SIG-M5 (cell line): ENCODE results near the gene SERPINA12.
"Not testable (repeated sequence)": the region's sequence is repeated elsewhere in the genome, so short reads cannot be mapped to it uniquely, and the experiment has no call there.

Experiments
- DNase-seq: peaks from one replicate; lab custom pipeline; 2025; lab: John Stamatoyannopoulos, UW

Gene SERPINA12

GRCh38 chr14:94491511-94491910, 17.8 kb downstream of the SERPINA12 start:
- no peak for DNase-seq

DNA sequence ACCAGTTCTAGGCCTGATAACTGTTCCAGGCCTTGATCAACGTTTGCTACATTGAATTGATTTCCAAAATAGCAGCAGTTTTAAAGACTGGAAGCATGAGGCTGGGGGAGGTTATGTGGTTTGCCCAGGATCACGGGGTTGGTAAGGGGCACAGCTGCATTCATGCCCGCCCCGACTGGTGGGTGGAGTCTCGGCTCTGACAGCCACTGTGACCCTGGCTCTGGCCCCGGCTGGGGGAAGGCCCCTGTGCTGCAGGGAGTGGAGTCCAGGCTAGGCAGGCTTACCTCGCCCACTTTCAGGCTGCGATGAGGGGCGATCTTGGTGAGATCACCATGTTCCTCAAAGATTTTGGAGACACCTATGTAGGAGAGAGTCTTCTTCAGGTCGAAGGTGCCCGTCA, 19.9 kb downstream of the SERPINA12 start:
- no peak for DNase-seq

DNA sequence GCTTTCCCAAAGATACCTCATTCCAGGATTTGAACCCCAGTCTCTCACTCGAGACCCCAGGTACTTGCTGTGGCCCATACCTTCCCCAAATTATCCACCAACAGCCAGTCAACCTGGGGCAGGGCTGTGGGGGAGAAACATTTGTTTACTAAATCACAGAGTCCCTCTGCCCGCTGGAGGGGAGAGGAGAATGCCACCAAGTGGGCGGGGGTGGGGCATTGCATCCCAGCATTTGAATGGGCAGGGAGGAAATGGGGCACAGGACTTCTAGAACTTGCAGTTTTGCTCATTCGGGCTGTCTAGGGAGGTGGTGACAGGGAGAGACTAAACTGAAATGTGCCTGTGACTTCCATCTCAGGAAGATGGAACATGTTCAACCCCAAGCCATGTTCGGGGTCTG, 22.4 kb downstream of the SERPINA12 start:
- DNase-seq, result no peak

- no peak for DNase-seq
Observed at GRCh38 chr14:94485944-94486841, 23.1 kb downstream of the SERPINA12 start.

DNA sequence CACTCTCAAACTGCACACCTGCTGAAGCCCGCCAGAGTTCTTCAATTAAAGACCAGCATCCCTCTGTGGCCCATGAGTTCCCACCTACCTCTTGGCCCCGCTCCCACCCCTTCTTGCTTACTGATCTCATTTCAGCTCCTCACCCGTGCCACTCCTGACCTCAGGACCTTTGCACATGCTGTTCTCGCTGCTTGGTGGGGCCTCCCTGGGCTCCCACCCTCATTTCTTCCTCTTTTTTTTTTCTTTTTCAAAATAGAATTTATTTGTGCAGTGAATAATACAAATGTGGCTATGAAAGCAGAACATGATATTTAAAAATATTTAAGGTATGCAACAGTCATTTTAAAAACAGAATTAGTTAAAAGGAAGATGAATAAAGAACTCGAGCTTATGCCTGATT, 24.8 kb downstream of the SERPINA12 start:
- DNase-seq, result no peak

GRCh38 chr14:94483729-94484275, 25.5 kb downstream of the SERPINA12 start:
- DNase-seq, result no peak

GRCh38 chr14:94483071-94483451, 26.2 kb downstream of the SERPINA12 start:
- no peak for DNase-seq

GRCh38 chr14:94482132-94483070, 26.9 kb downstream of the SERPINA12 start:
- DNase-seq, result not testable (repeated sequence)

GRCh38 chr14:94481468-94482131, 27.7 kb downstream of the SERPINA12 start:
- DNase-seq, result no peak

DNA sequence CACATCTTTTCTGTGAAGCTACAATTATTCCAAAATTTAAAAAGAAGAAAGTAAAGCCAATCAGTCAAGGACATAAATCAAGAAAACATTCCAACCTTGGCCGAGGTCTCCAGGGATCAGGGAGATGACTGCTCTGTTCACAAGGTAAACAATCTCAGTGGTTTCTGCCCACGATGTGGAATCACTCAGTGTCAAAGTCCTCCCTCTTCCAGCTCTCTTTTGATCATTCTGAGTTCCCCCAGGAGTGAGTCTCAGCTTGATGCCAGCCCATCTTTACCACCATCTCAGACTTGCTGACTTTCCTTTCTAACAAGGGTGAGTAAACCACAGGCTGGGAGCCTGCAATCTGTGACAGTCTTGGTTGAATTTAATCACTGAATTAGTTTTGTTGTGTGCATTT, 28.5 kb downstream of the SERPINA12 start:
- no peak for DNase-seq

GRCh38 chr14:94478420-94478819, 30.8 kb downstream of the SERPINA12 start:
- no peak for DNase-seq

DNA sequence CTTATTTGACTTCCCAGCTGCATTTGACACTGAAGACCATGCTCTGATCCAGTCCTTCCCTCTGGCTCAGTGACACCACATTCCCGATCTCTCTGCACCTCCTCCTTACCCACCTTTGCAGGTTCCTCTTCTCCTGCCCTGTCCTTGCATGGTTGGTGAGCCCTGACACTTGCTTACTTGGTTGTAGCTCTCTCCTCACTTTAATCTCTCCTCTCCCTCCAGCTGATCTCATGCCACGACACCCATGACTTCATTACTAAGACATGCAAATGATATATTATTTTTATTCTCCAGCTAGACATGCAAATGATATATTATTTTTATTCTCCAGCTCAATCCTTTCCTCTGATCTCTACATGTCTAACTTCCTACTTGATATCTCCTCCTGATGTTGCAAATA, 33.2 kb downstream of the SERPINA12 start, which contains the start of gene SERPINA9:
Gene SERPINA9, minus strand, starts transcription at position 175 of the 400 bp plus-strand sequence. CDS start 6,357 bp downstream, outside the sequence.
- no peak for DNase-seq

GRCh38 chr14:94474581-94475031, 34.7 kb downstream of the SERPINA12 start:
- no peak for DNase-seq

GRCh38 chr14:94473666-94474410, 35.4 kb downstream of the SERPINA12 start:
- no peak for DNase-seq

DNA sequence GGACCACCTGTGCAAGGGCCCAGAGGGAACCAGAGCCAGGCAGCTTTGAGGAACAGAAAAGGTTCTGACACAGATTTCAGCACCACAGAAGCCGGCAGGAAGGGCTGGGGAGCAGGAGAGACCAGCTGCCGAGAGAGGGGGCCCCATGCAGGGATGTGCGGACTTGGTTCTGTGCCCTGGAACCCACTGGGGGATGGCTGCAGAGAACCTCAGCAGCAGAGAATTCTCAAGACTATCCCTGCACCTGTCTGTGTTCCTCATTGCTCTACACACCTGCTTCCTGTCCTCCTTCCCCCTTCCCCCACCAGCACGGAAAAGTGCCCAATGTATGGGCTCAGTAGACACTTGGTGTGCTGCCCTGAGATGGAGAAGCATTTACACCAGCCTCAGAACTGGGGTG, 36.4 kb downstream of the SERPINA12 start:
- DNase-seq, result no peak

GRCh38 chr14:94471045-94471444, 38.2 kb downstream of the SERPINA12 start:
- no peak for DNase-seq

- no peak for DNase-seq
Observed at GRCh38 chr14:94470311-94470710, 39.0 kb downstream of the SERPINA12 start.

DNA sequence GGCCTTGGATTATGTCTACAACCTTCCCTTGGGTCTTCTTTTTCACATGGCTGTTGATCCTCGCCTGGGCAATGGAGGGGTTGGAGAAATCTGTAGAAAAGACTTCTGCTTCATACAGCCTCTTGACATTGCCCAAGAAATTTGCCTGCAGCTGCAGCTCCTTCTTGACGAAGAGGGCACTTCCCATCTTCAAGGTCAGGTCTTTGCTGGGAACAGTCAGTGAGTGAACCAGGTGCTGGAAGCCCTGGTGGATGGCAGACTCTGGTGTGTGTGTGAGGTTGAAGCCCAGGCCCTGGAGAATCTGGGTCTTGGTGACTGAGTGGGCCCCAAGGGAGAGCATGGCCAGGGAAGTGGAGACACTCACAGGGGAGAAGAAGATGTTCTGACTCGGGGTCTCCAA, 40.0 kb downstream of the SERPINA12 start:
- no peak for DNase-seq

DNA sequence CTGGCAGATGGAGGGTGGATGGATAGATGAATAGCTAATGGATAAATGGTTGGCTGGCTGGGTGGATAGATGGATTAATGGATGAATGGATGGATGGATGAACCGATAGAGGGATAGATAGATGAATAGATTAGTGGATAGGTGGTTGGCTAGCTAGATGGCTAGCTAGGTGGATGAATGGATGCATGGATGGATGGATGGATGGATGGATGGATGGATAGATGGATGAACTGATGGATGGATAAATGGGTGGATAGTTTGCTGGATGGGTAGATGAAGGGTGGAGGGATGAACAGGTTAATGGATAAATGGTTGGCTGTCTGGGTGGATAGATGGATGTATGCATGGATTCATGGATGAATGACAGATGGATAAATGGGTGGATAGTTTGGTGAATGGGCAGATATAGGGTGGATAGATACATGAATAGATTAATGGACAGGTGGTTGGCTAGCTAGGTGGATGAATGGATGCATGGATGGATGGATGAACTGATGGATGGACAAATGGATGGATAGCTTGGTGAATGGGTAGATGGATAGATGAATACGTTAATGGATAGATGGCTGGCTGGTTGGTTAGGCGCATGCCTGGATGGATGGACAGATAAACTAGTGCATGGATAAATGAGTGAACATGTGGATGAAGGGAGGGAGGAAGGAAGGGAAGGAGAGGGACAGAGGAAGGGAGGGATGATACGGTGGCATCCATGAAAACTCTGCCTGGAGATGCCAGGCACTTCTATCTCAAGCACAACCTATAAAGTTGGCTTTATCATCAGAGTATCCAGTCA, 41.3 kb downstream of the SERPINA12 start:
- DNase-seq, result no peak

DNA sequence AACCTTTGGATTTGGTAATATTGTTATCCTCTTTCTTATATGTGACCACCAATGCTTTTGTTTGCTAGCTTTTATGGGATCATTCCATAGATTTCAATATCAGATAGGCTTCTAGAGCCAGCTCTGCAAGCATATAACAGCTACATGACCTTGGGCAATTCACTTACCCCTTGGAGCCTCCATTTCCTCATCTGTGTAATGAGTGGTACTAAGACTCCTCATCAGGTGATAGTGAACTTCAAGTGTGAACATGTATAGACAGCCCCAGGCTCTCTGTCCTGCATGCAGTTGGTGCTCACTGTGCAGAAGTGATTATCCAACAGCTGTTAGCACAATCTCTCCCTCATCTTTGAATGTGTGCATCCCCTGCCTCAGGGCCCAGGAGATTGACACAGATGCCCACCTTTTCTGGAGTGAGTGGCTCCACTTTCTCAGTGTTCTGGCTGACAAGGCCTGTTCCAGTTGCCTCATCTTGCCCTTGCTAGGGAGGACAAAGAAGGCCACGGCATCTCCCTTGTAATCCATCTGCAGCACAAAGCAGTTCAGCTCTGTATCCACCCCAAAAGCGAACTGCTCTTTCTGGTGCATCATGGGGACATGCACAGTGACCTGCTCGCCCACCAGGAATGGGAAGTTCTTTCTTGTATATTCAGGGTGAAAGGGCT, 42.4 kb downstream of the SERPINA12 start:
- DNase-seq, result no peak
